ENCODE measurements around the gene C6orf163.

Gene C6orf163

DNA sequence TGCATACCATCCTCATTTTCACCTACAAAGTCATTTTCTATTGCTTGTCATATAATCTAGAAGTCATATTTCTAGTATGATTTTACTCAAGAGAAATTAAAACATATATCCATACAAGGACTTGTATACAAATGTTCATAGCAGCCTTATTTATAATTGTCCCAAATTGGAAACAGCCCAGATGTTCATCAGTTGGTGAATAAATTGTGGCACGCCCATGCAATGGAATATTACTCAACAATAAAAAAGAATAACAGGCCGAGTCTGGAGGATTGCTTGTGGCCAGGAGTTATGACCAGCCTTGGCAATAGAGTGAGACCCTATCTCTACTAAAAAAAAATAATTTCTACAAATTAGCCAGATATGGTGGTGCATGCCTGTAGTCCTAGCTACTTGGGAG lies 28.8 kb downstream of the C6orf163 start:
- no peak overlapping the region for H3K4me3 ChIP-seq (ENCODE audit: low read depth, low read length)

DNA sequence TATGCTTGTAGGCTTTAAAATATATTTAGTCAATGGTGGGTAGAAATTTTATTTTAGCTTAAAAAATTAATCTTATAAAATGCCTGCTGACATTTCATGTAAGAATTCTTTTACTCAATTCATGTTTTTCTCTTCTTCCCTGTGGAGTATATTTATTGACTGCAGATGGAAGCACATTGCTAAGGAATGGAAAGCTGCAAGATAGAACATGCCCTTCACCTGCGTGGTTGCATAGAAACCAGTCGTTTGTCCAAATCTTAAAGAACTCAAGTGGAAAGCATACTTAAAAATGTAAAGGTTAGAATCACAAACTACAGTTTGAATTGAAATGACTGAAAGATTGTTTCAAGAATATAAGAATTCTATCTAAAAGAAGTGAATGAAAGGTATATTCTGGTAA lies 30.7 kb downstream of the C6orf163 start:
- TF ChIP-seq CTCF (IDR thresholded peaks at IDR 0.05; ENCODE audit: borderline replicate concordance, insufficient read depth, low read depth, low read length), result no peak
- H3K4me3 ChIP-seq (ENCODE audit: low read depth, low read length), result no peak overlapping the region

More for the DNA sequence above, 28.8 kb downstream of the C6orf163 start:
- no peak for TF ChIP-seq CTCF (IDR thresholded peaks at IDR 0.05; ENCODE audit: borderline replicate concordance, insufficient read depth, low read depth, low read length)

- no peak for TF ChIP-seq CTCF (IDR thresholded peaks at IDR 0.05; ENCODE audit: borderline replicate concordance, insufficient read depth, low read depth, low read length)
Observed at GRCh38 chr6:87376643-87377042, 32.0 kb downstream of the C6orf163 start.

GRCh38 chr6:87378947-87379346 lies 34.3 kb downstream of the C6orf163 start:
- TF ChIP-seq CTCF (IDR thresholded peaks at IDR 0.05; ENCODE audit: borderline replicate concordance, insufficient read depth, low read depth, low read length), result no peak
- H3K4me3 ChIP-seq (ENCODE audit: low read depth, low read length), result no peak overlapping the region

More at GRCh38 chr6:87376643-87377042, 32.0 kb downstream of the C6orf163 start:
- no peak overlapping the region for H3K4me3 ChIP-seq (ENCODE audit: low read depth, low read length)

DNA sequence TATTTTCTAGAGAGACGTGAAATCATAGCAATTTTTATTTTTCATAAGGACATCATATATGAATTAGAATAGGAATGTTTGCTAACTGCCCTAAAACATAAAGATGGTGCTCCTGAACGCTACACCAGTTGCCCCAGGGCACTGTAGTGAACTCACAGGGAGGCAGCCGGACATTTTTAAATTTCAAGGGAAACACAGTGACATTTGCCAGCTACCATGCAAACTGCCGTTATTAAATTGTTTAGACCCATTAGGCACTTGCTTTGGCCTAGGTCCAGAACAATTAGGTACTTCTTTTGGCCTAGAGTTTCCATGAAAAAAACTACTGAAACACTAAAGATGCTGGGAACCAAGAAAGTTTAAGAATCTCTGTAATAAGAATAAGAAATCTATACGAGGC lies 38.2 kb downstream of the C6orf163 start:
- no peak for TF ChIP-seq CTCF (IDR thresholded peaks at IDR 0.05; ENCODE audit: borderline replicate concordance, insufficient read depth, low read depth, low read length)

DNA sequence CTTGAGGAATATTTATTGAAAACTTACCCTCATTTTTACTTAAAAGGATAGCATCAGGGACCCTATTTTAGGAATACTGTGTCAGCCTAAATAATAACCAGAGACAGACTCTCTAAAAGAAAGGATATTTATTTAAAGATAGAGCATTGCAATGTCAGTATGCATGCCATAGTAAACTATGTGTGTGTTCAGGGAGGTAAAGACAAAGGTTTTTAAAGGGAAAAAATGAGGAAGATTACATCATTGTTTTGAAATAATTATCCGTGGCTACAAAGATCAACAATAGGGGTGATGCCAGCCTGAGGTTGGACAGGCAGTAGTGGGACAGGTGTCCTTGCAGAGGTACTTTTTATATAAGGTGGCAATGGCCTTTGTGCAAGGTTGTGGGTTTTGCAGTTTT lies 39.4 kb downstream of the C6orf163 start:
- H3K4me3 ChIP-seq (ENCODE audit: low read depth, low read length), result no peak overlapping the region
- TF ChIP-seq CTCF (IDR thresholded peaks at IDR 0.05; ENCODE audit: borderline replicate concordance, insufficient read depth, low read depth, low read length), result no peak

More for the DNA sequence above, 38.2 kb downstream of the C6orf163 start:
- no peak overlapping the region for H3K4me3 ChIP-seq (ENCODE audit: low read depth, low read length)

- no peak for TF ChIP-seq CTCF (IDR thresholded peaks at IDR 0.05; ENCODE audit: borderline replicate concordance, insufficient read depth, low read depth, low read length)
- H3K4me3 ChIP-seq (ENCODE audit: low read depth, low read length), result no peak overlapping the region
Observed at GRCh38 chr6:87384449-87384848, 39.8 kb downstream of the C6orf163 start.

Measured in GM12875 (cell line).